ENCODE data around the gene KLHL29.

Gene KLHL29

DNA sequence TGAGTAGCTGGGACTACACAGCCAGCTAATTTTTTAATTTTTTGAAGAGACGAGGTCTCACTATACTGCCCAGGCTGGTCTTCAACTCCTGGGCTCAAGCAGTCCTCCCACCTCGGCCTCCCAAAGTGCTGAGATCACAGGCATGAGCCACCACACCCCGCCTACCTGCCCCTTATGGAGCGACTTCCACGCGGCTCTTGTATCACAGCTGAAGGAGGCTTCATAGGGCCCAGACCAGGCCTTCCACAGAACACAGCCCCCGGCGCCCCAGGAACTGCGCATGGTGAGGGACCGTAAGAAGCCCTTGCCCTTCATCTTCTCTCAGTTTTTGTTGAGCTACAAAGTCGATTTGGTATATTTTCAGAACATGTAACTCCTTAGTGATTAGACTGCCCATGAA lies 220.3 kb downstream of the KLHL29 start:
- no peak overlapping the region for H3K4me3 ChIP-seq (ENCODE audit: low read length)
- H3K4me2 ChIP-seq (ENCODE audit: low read length) = no peak overlapping the region
- no peaks in the 10 kb centered on the region for H3K9me2 ChIP-seq (replicated peaks; ENCODE audit: control insufficient read depth, low read length)
- H3K36me3 ChIP-seq (ENCODE audit: control insufficient read depth, low read length) = no peaks in the 10 kb centered on the region
- H3F3A ChIP-seq (ENCODE audit: control insufficient read depth, insufficient read depth) = no peaks in the 10 kb centered on the region
- H3K79me2 ChIP-seq (ENCODE audit: control insufficient read depth, low read length) = no peaks in the 10 kb centered on the region
- H4K20me1 ChIP-seq (ENCODE audit: control insufficient read depth, insufficient read depth, low read depth, low read length) = no peaks in the 10 kb centered on the region
- no peaks in the 10 kb centered on the region for H3K9me3 ChIP-seq (ENCODE audit: control insufficient read depth, insufficient read depth, low read length)
- H3K27me3 ChIP-seq (ENCODE audit: control insufficient read depth, low read length) = no peaks in the 10 kb centered on the region; the same call in 1 of the 2 replicates
- no peaks in the 10 kb centered on the region for H3K4me1 ChIP-seq (ENCODE audit: control insufficient read depth, low read length)
- no peak overlapping the region for H3K27ac ChIP-seq (ENCODE audit: low read depth, low read length)
- no peak for TF ChIP-seq EZH2phosphoT487 (IDR thresholded peaks at IDR 0.05; ENCODE audit: borderline replicate concordance, low read length)
- TF ChIP-seq, protein P1, sequence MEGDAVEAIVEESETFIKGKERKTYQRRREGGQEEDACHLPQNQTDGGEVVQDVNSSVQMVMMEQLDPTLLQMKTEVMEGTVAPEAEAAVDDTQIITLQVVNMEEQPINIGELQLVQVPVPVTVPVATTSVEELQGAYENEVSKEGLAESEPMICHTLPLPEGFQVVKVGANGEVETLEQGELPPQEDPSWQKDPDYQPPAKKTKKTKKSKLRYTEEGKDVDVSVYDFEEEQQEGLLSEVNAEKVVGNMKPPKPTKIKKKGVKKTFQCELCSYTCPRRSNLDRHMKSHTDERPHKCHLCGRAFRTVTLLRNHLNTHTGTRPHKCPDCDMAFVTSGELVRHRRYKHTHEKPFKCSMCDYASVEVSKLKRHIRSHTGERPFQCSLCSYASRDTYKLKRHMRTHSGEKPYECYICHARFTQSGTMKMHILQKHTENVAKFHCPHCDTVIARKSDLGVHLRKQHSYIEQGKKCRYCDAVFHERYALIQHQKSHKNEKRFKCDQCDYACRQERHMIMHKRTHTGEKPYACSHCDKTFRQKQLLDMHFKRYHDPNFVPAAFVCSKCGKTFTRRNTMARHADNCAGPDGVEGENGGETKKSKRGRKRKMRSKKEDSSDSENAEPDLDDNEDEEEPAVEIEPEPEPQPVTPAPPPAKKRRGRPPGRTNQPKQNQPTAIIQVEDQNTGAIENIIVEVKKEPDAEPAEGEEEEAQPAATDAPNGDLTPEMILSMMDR (IDR thresholded peaks at IDR 0.05; ENCODE audit: low read depth, low read length, poor library complexity, severe bottlenecking) = no peak

GRCh38 chr2:23606196-23606595 lies 221.2 kb downstream of the KLHL29 start:
- H3K9me2 ChIP-seq (replicated peaks; ENCODE audit: control insufficient read depth, low read length) = no peaks in the 10 kb centered on the region
- H3K9me3 ChIP-seq (ENCODE audit: control insufficient read depth, insufficient read depth, low read length) = no peaks in the 10 kb centered on the region
- H3K27me3 ChIP-seq (ENCODE audit: control insufficient read depth, low read length) = no peaks in the 10 kb centered on the region; the same call in 1 of the 2 replicates
- no peak overlapping the region for H3K4me2 ChIP-seq (ENCODE audit: low read length)
- no peak for TF ChIP-seq EZH2phosphoT487 (IDR thresholded peaks at IDR 0.05; ENCODE audit: borderline replicate concordance, low read length)
- TF ChIP-seq, protein P1 (IDR thresholded peaks at IDR 0.05; ENCODE audit: low read depth, low read length, poor library complexity, severe bottlenecking) = no peak
- H4K20me1 ChIP-seq (ENCODE audit: control insufficient read depth, insufficient read depth, low read depth, low read length) = no peaks in the 10 kb centered on the region
- H3K79me2 ChIP-seq (ENCODE audit: control insufficient read depth, low read length) = no peaks in the 10 kb centered on the region
- H3K4me1 ChIP-seq (ENCODE audit: control insufficient read depth, low read length) = no peaks in the 10 kb centered on the region
- H3K27ac ChIP-seq (ENCODE audit: low read depth, low read length) = no peak overlapping the region
- no peaks in the 10 kb centered on the region for H3F3A ChIP-seq (ENCODE audit: control insufficient read depth, insufficient read depth)
- H3K36me3 ChIP-seq (ENCODE audit: control insufficient read depth, low read length) = no peaks in the 10 kb centered on the region
- no peak overlapping the region for H3K4me3 ChIP-seq (ENCODE audit: low read length)

- no peak for TF ChIP-seq EZH2phosphoT487 (IDR thresholded peaks at IDR 0.05; ENCODE audit: borderline replicate concordance, low read length)
- TF ChIP-seq, protein P1 (IDR thresholded peaks at IDR 0.05; ENCODE audit: low read depth, low read length, poor library complexity, severe bottlenecking) = no peak
- Histone ChIP-seq H3K9me3 (ENCODE audit: control insufficient read depth, insufficient read depth, low read length) (no peaks in the 10 kb centered on the region), H3K9me2 (replicated peaks; ENCODE audit: control insufficient read depth, low read length) (no peaks in the 10 kb centered on the region), H4K20me1 (ENCODE audit: control insufficient read depth, insufficient read depth, low read depth, low read length) (no peaks in the 10 kb centered on the region), H3K79me2 (ENCODE audit: control insufficient read depth, low read length) (no peaks in the 10 kb centered on the region), H3K4me1 (ENCODE audit: control insufficient read depth, low read length) (no peaks in the 10 kb centered on the region), H3K27ac (ENCODE audit: low read depth, low read length) (no peak overlapping the region), H3F3A (ENCODE audit: control insufficient read depth, insufficient read depth) (no peaks in the 10 kb centered on the region), H3K4me3 (ENCODE audit: low read length) (no peak overlapping the region), H3K36me3 (ENCODE audit: control insufficient read depth, low read length) (no peaks in the 10 kb centered on the region), H3K27me3 (ENCODE audit: control insufficient read depth, low read length) (peaks cover 2% of the 10 kb centered on the region; the same call in 1 of the 2 replicates), H3K4me2 (ENCODE audit: low read length) (no peak overlapping the region)
Observed at GRCh38 chr2:23606968-23607367, 222.0 kb downstream of the KLHL29 start.
